Activated CD8-positive, alpha-beta memory T cell treated with anti-CD3 and anti-CD28 coated beads, Interleukin-2, amount 50 U/mL, for 24 hours (primary cell): ENCODE measurements around the gene KHNYN.
A peak's percentile ranks its signal among the peaks of the same experiment; 100 is the strongest.
"Not testable (repeated sequence)": the region's sequence is repeated elsewhere in the genome, so short reads cannot be mapped to it uniquely, and the experiment has no call there.

Experiments
- DNase-seq: peaks from one replicate; pipeline ENCODE4 v3.0.0-alpha.2; 2020; ENCODE audit errors: extremely low read depth

The KHNYN gene

GRCh38 chr14:24429395-24430142, at the start of gene KHNYN, which contains the start of gene CBLN3:
Gene KHNYN, plus strand, starts transcription at chr14:24429954. Its CDS starts 777 bp downstream, at chr14:24430731.
Gene CBLN3, minus strand, starts transcription at chr14:24429668. Its CDS starts 614 bp downstream, at chr14:24429054.
- peak; percentile 58 for DNase-seq

GRCh38 chr14:24381363-24382063, 48.2 kb upstream of the KHNYN start:
- DNase-seq = no peak

- no peak for DNase-seq
These were observed 47.7 kb upstream of the KHNYN start for GRCh38 chr14:24382064-24382371.

DNA sequence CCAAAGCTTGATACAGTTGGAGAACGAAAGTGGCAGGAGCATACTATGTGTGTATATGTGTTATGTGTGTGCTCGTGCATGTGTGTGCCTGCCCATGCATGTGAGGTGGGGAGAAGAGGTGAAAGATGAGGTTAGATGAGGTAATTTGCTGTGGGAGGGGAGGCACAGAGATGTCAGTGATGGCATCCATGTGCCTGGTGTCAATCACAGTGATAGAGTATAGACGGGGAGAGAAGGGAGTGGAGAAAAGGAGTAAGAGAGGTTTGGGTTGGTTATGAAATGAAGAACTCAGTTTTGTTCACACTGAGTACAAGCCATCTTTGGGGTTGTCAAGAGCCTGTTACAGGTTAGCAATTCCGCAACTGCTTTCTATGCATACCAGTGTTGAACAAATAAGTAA, 45.6 kb upstream of the KHNYN start:
- no peak for DNase-seq

DNA sequence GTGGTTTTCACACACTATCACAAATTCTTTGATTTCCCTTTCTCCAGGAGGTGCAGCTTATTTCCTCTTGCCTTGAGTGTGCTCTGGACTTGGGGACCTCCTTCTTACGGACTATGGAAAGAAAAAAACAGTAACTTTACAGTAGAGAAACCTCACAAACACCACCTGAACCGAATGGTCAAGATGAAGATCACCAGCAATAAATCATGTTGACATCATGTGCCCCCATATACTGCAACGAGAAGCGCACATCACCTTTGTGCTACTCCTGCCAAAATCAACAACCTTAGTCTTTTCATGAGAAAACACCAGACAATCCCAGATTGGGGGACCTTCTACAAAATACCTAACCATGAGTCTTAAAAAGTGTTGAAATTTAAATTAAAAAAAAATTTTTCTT, 44.2 kb upstream of the KHNYN start:
- DNase-seq = no peak

DNA sequence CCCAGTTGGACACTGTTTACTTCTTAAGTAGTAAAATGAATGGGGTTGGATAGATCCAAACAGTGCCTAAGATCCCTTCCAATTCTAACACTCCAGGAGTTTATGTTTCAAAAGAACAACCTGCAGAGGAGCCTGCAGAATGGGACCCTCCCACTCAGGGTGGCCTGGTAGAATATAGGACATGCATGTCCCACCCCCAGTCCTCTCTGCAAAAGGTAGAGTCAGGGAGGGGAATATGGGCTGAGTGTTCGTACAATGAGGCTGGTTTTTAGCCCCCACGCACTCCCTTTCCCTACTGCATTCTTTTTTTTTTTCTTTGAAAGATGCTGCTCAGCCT, 42.8 kb upstream of the KHNYN start:
- no peak for DNase-seq

GRCh38 chr14:24387579-24387978, 42.2 kb upstream of the KHNYN start:
- not testable (repeated sequence) for DNase-seq

GRCh38 chr14:24388474-24389179, 41.1 kb upstream of the KHNYN start:
- no peak for DNase-seq

GRCh38 chr14:24389226-24389848, 40.4 kb upstream of the KHNYN start:
- DNase-seq = no peak

DNA sequence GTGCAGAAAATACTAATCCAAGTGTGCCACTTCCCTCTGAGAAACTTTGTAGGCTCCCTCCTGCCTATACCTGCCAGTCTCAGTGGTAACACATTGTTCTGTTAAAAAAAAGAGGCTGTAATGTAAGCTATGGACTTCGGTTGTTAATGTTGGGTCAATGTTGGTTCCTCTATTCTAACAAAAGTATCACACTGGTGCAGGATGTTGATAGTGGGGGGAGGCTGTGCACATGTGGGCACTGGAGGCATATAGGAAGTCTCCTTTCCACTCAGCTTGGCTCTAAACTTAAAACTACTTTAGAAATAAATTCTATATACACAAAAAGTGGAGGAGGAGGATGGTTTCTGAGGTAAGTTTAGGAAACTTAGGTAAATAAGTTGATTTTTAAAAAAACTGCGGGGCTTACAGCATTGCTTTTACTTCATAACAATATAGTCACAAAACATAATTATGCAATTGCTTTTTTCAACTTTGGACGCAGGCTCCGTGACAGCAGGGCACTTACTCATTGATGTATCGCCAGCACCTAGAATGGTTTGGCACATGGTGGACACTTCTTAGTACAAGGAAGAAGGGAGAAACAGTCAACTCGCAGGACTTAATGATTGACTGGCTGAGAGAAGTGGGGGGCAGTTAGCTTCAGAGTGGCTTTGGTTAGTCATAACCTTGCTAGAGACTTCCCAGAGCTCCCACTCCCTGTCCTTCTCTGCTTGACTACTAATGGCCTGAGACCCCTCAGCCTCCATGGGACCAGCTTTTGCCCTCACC, 38.9 kb upstream of the KHNYN start:
- no peak for DNase-seq

GRCh38 chr14:24392325-24393091, 37.2 kb upstream of the KHNYN start:
- DNase-seq = no peak

DNA sequence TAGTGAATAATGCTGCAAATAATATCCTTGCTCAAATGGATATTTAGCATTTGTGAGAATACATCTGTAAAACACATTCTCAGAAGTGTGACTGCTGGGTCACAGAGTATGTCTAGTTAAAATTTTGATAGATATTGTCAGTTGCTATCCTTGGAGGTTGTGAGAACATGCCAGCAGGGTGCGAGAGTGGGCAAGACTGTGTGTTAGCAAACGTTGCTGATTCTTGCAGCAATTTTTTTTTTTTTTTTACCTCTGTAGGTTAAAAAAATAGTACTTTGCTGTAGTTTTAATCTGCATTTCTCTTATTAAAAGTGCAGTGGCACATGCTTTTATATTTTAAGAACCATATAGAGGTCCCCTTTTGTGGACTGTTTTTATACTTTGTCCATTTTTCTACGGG, 35.5 kb upstream of the KHNYN start:
- no peak for DNase-seq

DNA sequence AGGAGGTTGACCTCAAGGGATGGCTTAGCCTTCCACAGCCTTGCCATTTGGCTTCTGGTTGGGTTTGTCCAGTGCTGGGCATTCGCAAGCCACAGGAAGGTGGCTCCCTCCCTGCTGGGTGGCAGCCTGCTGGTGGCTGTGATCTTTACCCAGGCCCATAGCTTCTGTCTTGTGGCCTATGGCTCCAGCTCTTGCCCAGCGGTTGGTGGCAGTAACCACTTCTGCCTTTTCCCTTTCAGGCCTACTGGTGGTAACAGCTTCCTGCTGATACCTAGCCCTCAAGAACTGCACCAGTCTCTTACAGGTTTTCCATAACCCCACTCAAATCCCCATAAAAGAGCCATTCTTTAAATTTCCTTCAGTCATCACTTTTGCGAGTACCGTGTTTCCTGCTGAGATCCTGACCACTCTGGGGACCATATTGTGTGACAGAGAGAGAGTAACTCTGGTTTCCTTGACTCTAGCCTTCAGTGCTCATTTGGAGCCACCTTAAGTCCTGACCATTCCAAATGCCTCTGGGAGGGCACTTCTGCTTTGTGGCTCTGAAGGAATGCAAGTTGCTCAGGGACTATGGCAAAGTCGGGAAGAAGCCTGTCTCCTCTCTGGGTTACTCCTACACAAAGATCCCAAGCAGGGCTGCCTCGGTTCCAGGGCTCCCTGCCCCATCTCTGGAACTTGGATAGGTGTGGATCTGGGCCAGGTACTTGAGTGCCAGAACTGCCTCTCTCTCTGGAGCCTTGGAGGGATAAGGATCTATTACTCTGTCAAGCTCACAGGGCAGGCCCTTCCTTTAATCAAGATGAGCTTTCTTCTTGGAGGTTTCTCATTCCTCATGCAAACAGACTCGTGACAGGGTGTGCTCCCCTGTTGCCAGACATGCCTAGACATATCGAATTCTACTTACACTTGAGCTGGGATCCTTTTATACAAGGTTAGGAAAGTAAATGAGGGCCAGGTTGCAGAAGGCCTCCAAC, 33.9 kb upstream of the KHNYN start:
- DNase-seq = no peak

GRCh38 chr14:24397639-24398292, 32.0 kb upstream of the KHNYN start:
- DNase-seq = no peak

GRCh38 chr14:24398293-24398652, 31.5 kb upstream of the KHNYN start:
- DNase-seq = no peak

GRCh38 chr14:24398653-24399446, 30.9 kb upstream of the KHNYN start, which contains the start of gene NYNRIN:
Gene NYNRIN, plus strand, starts transcription at chr14:24399003. Its CDS starts 244 bp downstream, at chr14:24399247.
- no peak for DNase-seq

DNA sequence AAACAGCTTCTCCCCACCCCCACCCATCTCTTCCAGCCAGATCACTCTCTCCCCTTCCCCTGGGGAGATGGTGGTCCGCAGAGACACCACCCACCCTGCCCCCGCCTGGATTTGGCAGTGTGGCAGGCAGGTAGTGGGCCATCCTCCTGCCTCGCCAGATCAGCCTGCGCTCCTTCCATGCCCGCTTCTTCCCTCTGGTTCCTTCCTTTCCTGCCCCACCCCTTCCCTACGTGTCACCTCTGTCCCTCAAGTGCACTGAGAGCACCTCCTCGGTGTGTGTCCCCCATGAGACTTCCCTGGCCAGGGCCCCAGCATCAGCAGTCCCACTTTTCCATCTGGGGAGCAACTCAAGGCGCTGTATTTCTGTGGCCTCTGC, 30.3 kb upstream of the KHNYN start:
- no peak for DNase-seq

- DNase-seq = no peak
These were observed 29.6 kb upstream of the KHNYN start for GRCh38 chr14:24399999-24400718.
